WTC11 (cell line): ENCODE results near the gene CHID1. TPM values are rescaled to one million over a fixed set of nuclear protein-coding genes. Genes with fewer than 3 reads are reported as not detected.

Source experiments
- ATAC-seq: fragments of 200-7000 bp; cut with Tn5 transposase; 2 replicates; pipeline ENCODE4 v1.10.0; 2021; ENCODE audit warnings: mild to moderate bottlenecking, moderate library complexity
- CTCF ChIA-PET: fragments of 300-600 bp; sonication (Branson Sonifier 250); formaldehyde crosslinking; loops from one replicate; lab custom pipeline; 2021; ENCODE audit warnings: antibody characterized with exemption; lab: Charles Lee
- POLR2A ChIA-PET: fragments of 350-600 bp; sonication (Branson Sonifier 250); formaldehyde crosslinking; loops from one replicate; lab custom pipeline; 2021; ENCODE audit warnings: antibody characterized with exemption; lab: Charles Lee
- DNase-seq: peaks from one replicate; pipeline ENCODE4 v3.0.0; 2021; ENCODE audit warnings: low spot score
- H3K27ac Mint-ChIP-seq: 2 replicates; pipeline ENCODE4 v1.8.0; 2021; ENCODE audit warnings: mixed read lengths
- H3K27me3 Mint-ChIP-seq: 2 replicates; pipeline ENCODE4 v1.8.0; 2021; ENCODE audit warnings: low read depth, mild to moderate bottlenecking, moderate library complexity, mixed read lengths
- H3K36me3 Mint-ChIP-seq: 2 replicates; pipeline ENCODE4 v1.8.0; 2021; ENCODE audit warnings: mixed read lengths
- H3K4me1 Mint-ChIP-seq: 2 replicates; pipeline ENCODE4 v1.8.0; 2022; ENCODE audit warnings: mixed read lengths
- H3K4me3 Mint-ChIP-seq: 2 replicates; pipeline ENCODE4 v1.8.0; 2021; ENCODE audit warnings: mild to moderate bottlenecking, moderate library complexity, mixed read lengths
- H3K9me3 Mint-ChIP-seq: 2 replicates; pipeline ENCODE4 v1.8.0; 2021; ENCODE audit warnings: mixed read lengths
- ATF1 ChIP-seq: sonication (generic); formaldehyde crosslinking; IDR thresholded peaks from 2 replicates; pipeline ENCODE4 v1.8.1; 2023; ENCODE audit warnings: mild to moderate bottlenecking, moderate library complexity, missing genetic modification reagents
- ELF4 ChIP-seq: sonication (generic); formaldehyde crosslinking; IDR thresholded peaks from 2 replicates; pipeline ENCODE4 v1.8.1; 2022; ENCODE audit warnings: low read depth, mild to moderate bottlenecking, moderate library complexity, missing genetic modification reagents
- EMX1 ChIP-seq: fragments of 250-450 bp; sonication (Bioruptor Pico); IDR thresholded peaks from 2 replicates; pipeline ENCODE4 v1.8.0; 2021; ENCODE audit warnings: mild to moderate bottlenecking
- FOXP1 ChIP-seq: sonication (generic); formaldehyde crosslinking; IDR thresholded peaks from 2 replicates; pipeline ENCODE4 v1.8.0; 2022; ENCODE audit warnings: missing genetic modification reagents, mild to moderate bottlenecking, moderate library complexity, borderline replicate concordance
- NR3C1 ChIP-seq: sonication (generic); formaldehyde crosslinking; conservative IDR thresholded peaks from 2 replicates; pipeline ENCODE4 v1.8.1; 2023; ENCODE audit warnings: low read depth, mild to moderate bottlenecking, missing genetic modification reagents
- PRRX2 ChIP-seq: fragments of 250-450 bp; sonication (Bioruptor Pico); IDR thresholded peaks from 2 replicates; pipeline ENCODE4 v1.8.0; 2021; ENCODE audit warnings: mild to moderate bottlenecking
- RELA ChIP-seq: sonication (generic); formaldehyde crosslinking; IDR thresholded peaks from 2 replicates; pipeline ENCODE4 v1.8.1; 2022; ENCODE audit warnings: missing genetic modification reagents, mild to moderate bottlenecking, borderline replicate concordance
- RORB ChIP-seq: fragments of 250-450 bp; sonication (Bioruptor Pico); IDR thresholded peaks from 2 replicates; pipeline ENCODE4 v1.9.0; 2021; ENCODE audit warnings: mild to moderate bottlenecking
- SOX15 ChIP-seq: fragments of 250-450 bp; sonication (Bioruptor Pico); IDR thresholded peaks from 2 replicates; pipeline ENCODE4 v1.9.0; 2021; ENCODE audit warnings: mild to moderate bottlenecking
- TP53 ChIP-seq: sonication (generic); formaldehyde crosslinking; IDR thresholded peaks from 2 replicates; pipeline ENCODE4 v1.8.1; 2023; ENCODE audit warnings: mild to moderate bottlenecking, missing genetic modification reagents
- ZNF121 ChIP-seq: sonication (generic); formaldehyde crosslinking; IDR thresholded peaks from 2 replicates; pipeline ENCODE4 v1.8.0; 2023; ENCODE audit warnings: missing genetic modification reagents
- ZNF219 ChIP-seq: sonication (generic); formaldehyde crosslinking; IDR thresholded peaks from 2 replicates; pipeline ENCODE4 v1.8.0; 2023; ENCODE audit warnings: missing genetic modification reagents, mild to moderate bottlenecking, borderline replicate concordance
- ZNF396 ChIP-seq: fragments of 250-450 bp; sonication (Bioruptor Pico); IDR thresholded peaks from 2 replicates; pipeline ENCODE4 v1.8.0; 2021; ENCODE audit warnings: mild to moderate bottlenecking, moderate library complexity, borderline replicate concordance
- total RNA-seq: library from RNA; stranded (reverse); gene quantifications from 3 replicates; pipeline ENCODE4 v1.2.3, GENCODE V29; 2021
- TF ChIP-seq, protein P1 (sequence below): sonication (generic); formaldehyde crosslinking; IDR thresholded peaks from 2 replicates; pipeline ENCODE4 v1.8.1; 2023; ENCODE audit warnings: mild to moderate bottlenecking, missing genetic modification reagents, moderate library complexity
- TF ChIP-seq, protein P2 (sequence below): fragments of 250-450 bp; sonication (Bioruptor Pico); IDR thresholded peaks from 2 replicates; pipeline ENCODE4 v1.9.0; 2021; ENCODE audit warnings: mild to moderate bottlenecking
- TF ChIP-seq, protein P3 (sequence below): fragments of 250-450 bp; sonication (Bioruptor Pico); IDR thresholded peaks from 2 replicates; pipeline ENCODE4 v2.1.2; 2022; ENCODE audit warnings: mild to moderate bottlenecking, moderate library complexity
- TF ChIP-seq, protein P4 (sequence below): sonication (generic); formaldehyde crosslinking; IDR thresholded peaks from 2 replicates; pipeline ENCODE4 v1.8.1; 2023; ENCODE audit warnings: mild to moderate bottlenecking, missing genetic modification reagents, borderline replicate concordance
- TF ChIP-seq, protein P5 (sequence below): sonication (generic); formaldehyde crosslinking; IDR thresholded peaks from 2 replicates; pipeline ENCODE4 v1.8.0; 2022; ENCODE audit warnings: mild to moderate bottlenecking, missing genetic modification reagents
- TF ChIP-seq, protein P6 (sequence below): sonication (generic); formaldehyde crosslinking; conservative IDR thresholded peaks from 2 replicates; pipeline ENCODE4 v1.8.1; 2023; ENCODE audit warnings: mild to moderate bottlenecking, low read depth, missing genetic modification reagents, moderate library complexity
- TF ChIP-seq, protein P7 (sequence below): sonication (generic); formaldehyde crosslinking; IDR thresholded peaks from 2 replicates; pipeline ENCODE4 v1.8.0; 2022; ENCODE audit warnings: mild to moderate bottlenecking, missing genetic modification reagents
- TF ChIP-seq, protein P8 (sequence below): fragments of 250-450 bp; sonication (Bioruptor Pico); IDR thresholded peaks from 2 replicates; pipeline ENCODE4 v1.8.0; 2021; ENCODE audit warnings: mild to moderate bottlenecking

The CHID1 gene
- total RNA-seq, 1 experiment from 2014 or later: 92.8 TPM

DNA sequence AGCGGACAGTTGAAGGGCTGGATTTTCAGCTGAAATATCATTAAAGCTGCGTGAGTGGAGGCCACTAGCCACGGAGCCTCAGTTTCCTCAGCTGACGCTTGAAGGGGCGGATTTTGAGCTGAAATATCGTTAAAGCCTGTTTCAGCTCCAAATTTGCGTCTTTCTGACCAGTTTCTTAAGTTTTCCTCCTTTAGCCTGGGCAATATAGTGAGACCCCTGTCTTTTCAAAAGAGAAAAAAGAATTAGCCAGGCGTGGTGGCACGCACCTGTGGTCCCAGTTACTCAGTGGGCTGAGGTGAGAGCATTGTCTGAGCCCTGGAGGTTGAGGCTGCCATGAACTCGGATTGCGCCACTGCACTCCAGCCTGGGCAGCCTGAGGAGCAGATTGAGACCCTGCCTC is 18.8 kb upstream of the CHID1 start:
- Mint-ChIP-seq H3K9me3 (no peaks in the 10 kb centered on the region), H3K4me1 (peaks cover 49% of the 10 kb centered on the region), H3K4me3 (no peak overlapping the region), H3K36me3 (no peaks in the 10 kb centered on the region), H3K27ac (no peak overlapping the region), H3K27me3 (no peaks in the 10 kb centered on the region)
- CTCF ChIA-PET: interaction anchor here (1.2 to 1.6 kb wide), 2 partner anchors 15 to 26 kb away, joined by 6 to 12 read pairs; no protein-coding TSS in a partner anchor
- ATAC-seq (no peak), DNase-seq (no peak)
- TF ChIP-seq EMX1 (no peak), ZNF121 (peak; percentile 49; the same call in 1 of the 2 replicates)
- TF ChIP-seq, protein P1, sequence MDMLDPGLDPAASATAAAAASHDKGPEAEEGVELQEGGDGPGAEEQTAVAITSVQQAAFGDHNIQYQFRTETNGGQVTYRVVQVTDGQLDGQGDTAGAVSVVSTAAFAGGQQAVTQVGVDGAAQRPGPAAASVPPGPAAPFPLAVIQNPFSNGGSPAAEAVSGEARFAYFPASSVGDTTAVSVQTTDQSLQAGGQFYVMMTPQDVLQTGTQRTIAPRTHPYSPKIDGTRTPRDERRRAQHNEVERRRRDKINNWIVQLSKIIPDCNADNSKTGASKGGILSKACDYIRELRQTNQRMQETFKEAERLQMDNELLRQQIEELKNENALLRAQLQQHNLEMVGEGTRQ (CRISPR knock-in tag): no peak
- TF ChIP-seq, protein P2, sequence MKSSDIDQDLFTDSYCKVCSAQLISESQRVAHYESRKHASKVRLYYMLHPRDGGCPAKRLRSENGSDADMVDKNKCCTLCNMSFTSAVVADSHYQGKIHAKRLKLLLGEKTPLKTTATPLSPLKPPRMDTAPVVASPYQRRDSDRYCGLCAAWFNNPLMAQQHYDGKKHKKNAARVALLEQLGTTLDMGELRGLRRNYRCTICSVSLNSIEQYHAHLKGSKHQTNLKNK (CRISPR knock-in tag): no peak
- POLR2A ChIA-PET: no interaction called here

DNA sequence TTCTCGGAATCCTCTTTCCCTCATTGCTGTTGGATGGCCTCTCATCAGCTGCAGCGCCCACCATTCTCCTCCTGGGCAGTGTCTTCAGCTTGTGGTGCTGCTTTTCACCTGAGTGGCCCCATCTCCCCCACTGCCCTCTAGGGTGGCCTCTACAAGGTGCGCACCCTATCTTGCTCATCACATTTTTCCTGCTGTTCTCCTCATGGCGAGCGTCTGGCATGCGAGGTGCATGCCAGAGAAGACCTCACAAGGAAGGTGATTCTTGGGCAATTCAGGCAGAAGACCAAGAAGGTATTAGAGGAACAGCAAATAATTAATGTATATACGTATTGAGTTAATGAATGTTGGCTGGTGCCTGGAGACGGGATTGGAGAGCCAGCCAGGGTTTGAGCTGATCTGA is 18.2 kb upstream of the CHID1 start:
- Mint-ChIP-seq H3K9me3 (no peaks in the 10 kb centered on the region), H3K4me1 (peaks cover 44% of the 10 kb centered on the region), H3K27me3 (no peaks in the 10 kb centered on the region), H3K4me3 (peak overlapping the region; percentile 40; the same call in 1 of the 2 replicates), H3K36me3 (no peaks in the 10 kb centered on the region), H3K27ac (peak overlapping the region; percentile 89)
- DNase-seq (no peak), ATAC-seq (no peak)
- ChIA-PET CTCF (interaction anchor here (1.0 to 1.2 kb wide), 2 partner anchors 27 to 47 kb away, joined by 4 to 6 read pairs; no protein-coding TSS in a partner anchor), POLR2A (no interaction called here)
- TF ChIP-seq, protein P3, sequence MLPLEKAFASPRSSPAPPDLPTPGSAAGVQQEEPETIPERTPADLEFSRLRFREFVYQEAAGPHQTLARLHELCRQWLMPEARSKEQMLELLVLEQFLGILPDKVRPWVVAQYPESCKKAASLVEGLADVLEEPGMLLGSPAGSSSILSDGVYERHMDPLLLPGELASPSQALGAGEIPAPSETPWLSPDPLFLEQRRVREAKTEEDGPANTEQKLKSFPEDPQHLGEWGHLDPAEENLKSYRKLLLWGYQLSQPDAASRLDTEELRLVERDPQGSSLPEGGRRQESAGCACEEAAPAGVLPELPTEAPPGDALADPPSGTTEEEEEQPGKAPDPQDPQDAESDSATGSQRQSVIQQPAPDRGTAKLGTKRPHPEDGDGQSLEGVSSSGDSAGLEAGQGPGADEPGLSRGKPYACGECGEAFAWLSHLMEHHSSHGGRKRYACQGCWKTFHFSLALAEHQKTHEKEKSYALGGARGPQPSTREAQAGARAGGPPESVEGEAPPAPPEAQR (CRISPR knock-in tag): no peak
- TF ChIP-seq EMX1 (no peak), FOXP1 (CRISPR knock-in tag) (no peak), ZNF219 (CRISPR knock-in tag) (no peak), TP53 (CRISPR knock-in tag) (no peak), ZNF396 (CRISPR knock-in tag) (no peak), PRRX2 (CRISPR knock-in tag) (no peak), NR3C1 (CRISPR knock-in tag) (no peak), RORB (CRISPR knock-in tag) (no peak), ATF1 (CRISPR knock-in tag) (no peak), ELF4 (CRISPR knock-in tag) (no peak), RELA (CRISPR knock-in tag) (no peak), SOX15 (no peak)
- TF ChIP-seq, protein P4, sequence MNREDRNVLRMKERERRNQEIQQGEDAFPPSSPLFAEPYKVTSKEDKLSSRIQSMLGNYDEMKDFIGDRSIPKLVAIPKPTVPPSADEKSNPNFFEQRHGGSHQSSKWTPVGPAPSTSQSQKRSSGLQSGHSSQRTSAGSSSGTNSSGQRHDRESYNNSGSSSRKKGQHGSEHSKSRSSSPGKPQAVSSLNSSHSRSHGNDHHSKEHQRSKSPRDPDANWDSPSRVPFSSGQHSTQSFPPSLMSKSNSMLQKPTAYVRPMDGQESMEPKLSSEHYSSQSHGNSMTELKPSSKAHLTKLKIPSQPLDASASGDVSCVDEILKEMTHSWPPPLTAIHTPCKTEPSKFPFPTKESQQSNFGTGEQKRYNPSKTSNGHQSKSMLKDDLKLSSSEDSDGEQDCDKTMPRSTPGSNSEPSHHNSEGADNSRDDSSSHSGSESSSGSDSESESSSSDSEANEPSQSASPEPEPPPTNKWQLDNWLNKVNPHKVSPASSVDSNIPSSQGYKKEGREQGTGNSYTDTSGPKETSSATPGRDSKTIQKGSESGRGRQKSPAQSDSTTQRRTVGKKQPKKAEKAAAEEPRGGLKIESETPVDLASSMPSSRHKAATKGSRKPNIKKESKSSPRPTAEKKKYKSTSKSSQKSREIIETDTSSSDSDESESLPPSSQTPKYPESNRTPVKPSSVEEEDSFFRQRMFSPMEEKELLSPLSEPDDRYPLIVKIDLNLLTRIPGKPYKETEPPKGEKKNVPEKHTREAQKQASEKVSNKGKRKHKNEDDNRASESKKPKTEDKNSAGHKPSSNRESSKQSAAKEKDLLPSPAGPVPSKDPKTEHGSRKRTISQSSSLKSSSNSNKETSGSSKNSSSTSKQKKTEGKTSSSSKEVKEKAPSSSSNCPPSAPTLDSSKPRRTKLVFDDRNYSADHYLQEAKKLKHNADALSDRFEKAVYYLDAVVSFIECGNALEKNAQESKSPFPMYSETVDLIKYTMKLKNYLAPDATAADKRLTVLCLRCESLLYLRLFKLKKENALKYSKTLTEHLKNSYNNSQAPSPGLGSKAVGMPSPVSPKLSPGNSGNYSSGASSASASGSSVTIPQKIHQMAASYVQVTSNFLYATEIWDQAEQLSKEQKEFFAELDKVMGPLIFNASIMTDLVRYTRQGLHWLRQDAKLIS: no peak
- TF ChIP-seq, protein P5, sequence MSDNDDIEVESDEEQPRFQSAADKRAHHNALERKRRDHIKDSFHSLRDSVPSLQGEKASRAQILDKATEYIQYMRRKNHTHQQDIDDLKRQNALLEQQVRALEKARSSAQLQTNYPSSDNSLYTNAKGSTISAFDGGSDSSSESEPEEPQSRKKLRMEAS (CRISPR knock-in tag): no peak
- TF ChIP-seq, protein P6, sequence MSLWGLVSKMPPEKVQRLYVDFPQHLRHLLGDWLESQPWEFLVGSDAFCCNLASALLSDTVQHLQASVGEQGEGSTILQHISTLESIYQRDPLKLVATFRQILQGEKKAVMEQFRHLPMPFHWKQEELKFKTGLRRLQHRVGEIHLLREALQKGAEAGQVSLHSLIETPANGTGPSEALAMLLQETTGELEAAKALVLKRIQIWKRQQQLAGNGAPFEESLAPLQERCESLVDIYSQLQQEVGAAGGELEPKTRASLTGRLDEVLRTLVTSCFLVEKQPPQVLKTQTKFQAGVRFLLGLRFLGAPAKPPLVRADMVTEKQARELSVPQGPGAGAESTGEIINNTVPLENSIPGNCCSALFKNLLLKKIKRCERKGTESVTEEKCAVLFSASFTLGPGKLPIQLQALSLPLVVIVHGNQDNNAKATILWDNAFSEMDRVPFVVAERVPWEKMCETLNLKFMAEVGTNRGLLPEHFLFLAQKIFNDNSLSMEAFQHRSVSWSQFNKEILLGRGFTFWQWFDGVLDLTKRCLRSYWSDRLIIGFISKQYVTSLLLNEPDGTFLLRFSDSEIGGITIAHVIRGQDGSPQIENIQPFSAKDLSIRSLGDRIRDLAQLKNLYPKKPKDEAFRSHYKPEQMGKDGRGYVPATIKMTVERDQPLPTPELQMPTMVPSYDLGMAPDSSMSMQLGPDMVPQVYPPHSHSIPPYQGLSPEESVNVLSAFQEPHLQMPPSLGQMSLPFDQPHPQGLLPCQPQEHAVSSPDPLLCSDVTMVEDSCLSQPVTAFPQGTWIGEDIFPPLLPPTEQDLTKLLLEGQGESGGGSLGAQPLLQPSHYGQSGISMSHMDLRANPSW: no peak
- TF ChIP-seq, protein P7, sequence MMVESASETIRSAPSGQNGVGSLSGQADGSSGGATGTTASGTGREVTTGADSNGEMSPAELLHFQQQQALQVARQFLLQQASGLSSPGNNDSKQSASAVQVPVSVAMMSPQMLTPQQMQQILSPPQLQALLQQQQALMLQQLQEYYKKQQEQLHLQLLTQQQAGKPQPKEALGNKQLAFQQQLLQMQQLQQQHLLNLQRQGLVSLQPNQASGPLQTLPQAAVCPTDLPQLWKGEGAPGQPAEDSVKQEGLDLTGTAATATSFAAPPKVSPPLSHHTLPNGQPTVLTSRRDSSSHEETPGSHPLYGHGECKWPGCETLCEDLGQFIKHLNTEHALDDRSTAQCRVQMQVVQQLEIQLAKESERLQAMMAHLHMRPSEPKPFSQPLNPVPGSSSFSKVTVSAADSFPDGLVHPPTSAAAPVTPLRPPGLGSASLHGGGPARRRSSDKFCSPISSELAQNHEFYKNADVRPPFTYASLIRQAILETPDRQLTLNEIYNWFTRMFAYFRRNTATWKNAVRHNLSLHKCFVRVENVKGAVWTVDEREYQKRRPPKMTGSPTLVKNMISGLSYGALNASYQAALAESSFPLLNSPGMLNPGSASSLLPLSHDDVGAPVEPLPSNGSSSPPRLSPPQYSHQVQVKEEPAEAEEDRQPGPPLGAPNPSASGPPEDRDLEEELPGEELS (CRISPR knock-in tag): no peak
- TF ChIP-seq, protein P8, sequence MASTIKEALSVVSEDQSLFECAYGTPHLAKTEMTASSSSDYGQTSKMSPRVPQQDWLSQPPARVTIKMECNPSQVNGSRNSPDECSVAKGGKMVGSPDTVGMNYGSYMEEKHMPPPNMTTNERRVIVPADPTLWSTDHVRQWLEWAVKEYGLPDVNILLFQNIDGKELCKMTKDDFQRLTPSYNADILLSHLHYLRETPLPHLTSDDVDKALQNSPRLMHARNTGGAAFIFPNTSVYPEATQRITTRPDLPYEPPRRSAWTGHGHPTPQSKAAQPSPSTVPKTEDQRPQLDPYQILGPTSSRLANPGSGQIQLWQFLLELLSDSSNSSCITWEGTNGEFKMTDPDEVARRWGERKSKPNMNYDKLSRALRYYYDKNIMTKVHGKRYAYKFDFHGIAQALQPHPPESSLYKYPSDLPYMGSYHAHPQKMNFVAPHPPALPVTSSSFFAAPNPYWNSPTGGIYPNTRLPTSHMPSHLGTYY (CRISPR knock-in tag): no peak
